ENCODE results near the gene KDM6A. TPM values are rescaled to one million over a fixed set of nuclear protein-coding genes. Genes with fewer than 3 reads are reported as not detected.

KDM6A gene
- total RNA-seq, 1 donor from 2014 or later: 18.1 TPM

GRCh38 chrX:45138525-45138924 lies 265.5 kb downstream of the KDM6A start:
- no peak for DNase-seq (ENCODE audit: low spot score)
- intact Hi-C loops (cut with DNase I): no loop called here

- intact Hi-C loops (cut with DNase I): no loop called here
- no peak for DNase-seq (ENCODE audit: low spot score)
Measured at GRCh38 chrX:45140812-45141211, 267.8 kb downstream of the KDM6A start.

- intact Hi-C loops (cut with DNase I): no loop called here
- no peak for DNase-seq (ENCODE audit: low spot score)
Measured at GRCh38 chrX:45142185-45142584, 269.2 kb downstream of the KDM6A start.

GRCh38 chrX:45143455-45143854 lies 270.5 kb downstream of the KDM6A start:
- intact Hi-C loops (cut with DNase I): no loop called here
- no peak for DNase-seq (ENCODE audit: low spot score)

GRCh38 chrX:45145492-45146215 lies 272.7 kb downstream of the KDM6A start:
- intact Hi-C loops (cut with DNase I): no loop called here
- no peak for DNase-seq (ENCODE audit: low spot score)

- no peak for DNase-seq (ENCODE audit: low spot score)
- intact Hi-C loops (cut with DNase I): no loop called here
Measured at GRCh38 chrX:45150821-45151220, 277.8 kb downstream of the KDM6A start.

GRCh38 chrX:45154033-45154360 lies 281.0 kb downstream of the KDM6A start:
- DNase-seq (ENCODE audit: low spot score): no peak
- intact Hi-C loops (cut with DNase I): no loop called here

- DNase-seq (ENCODE audit: low spot score): no peak
- intact Hi-C loops (cut with DNase I): no loop called here
Measured at GRCh38 chrX:45154462-45154861, 281.5 kb downstream of the KDM6A start.

GRCh38 chrX:45157647-45158046 lies 284.7 kb downstream of the KDM6A start:
- DNase-seq (ENCODE audit: low spot score): no peak
- intact Hi-C loops (cut with DNase I): no loop called here

Other genes with a start within 250 kb of the KDM6A start
- not detected for gene DUSP21, start 29.2 kb upstream of the KDM6A start, total RNA-seq